HEK293T (cell line): ENCODE measurements around the gene ELP4.

Experiments used
- CTCF ChIA-PET: fragments of 350-600 bp; formaldehyde crosslinking; extraction: SDS; loops from one replicate; lab custom pipeline; 2021; ENCODE audit warnings: antibody characterized with exemption, inconsistent platforms; lab: Yijun Ruan, JAX
- POLR2A ChIA-PET: fragments of 350-600 bp; formaldehyde crosslinking; extraction: SDS; loops from one replicate; lab custom pipeline; 2020; ENCODE audit warnings: antibody characterized with exemption, inconsistent platforms; lab: Yijun Ruan, JAX
- DNase-seq: peaks from one replicate; pipeline ENCODE4 v3.0.0; 2012; ENCODE audit warnings: mixed read lengths; ENCODE audit errors: extremely low spot score
- ARNT ChIP-seq: fragments of 450-650 bp; IDR thresholded peaks from 2 replicates; pipeline ENCODE4 v1.6.1; 2017; ENCODE audit warnings: mild to moderate bottlenecking
- BHLHE40 ChIP-seq: fragments of 450-650 bp; IDR thresholded peaks from 2 replicates; pipeline ENCODE4 v1.6.1; 2016; ENCODE audit warnings: mild to moderate bottlenecking, moderate library complexity, borderline replicate concordance
- CTBP1 ChIP-seq: fragments of 450-650 bp; IDR thresholded peaks from 2 replicates; pipeline ENCODE4 v1.6.1; 2016; ENCODE audit warnings: borderline replicate concordance
- ELF4 ChIP-seq: fragments of 450-650 bp; IDR thresholded peaks from 2 replicates; pipeline ENCODE4 v1.6.1; 2017; ENCODE audit warnings: antibody characterized with exemption
- FOXA1 ChIP-seq: fragments of 450-650 bp; IDR thresholded peaks from 2 replicates; pipeline ENCODE4 v1.6.1; 2016; ENCODE audit warnings: mild to moderate bottlenecking
- FOXK2 ChIP-seq: fragments of 450-650 bp; IDR thresholded peaks from 2 replicates; pipeline ENCODE4 v1.6.1; 2016; ENCODE audit warnings: mild to moderate bottlenecking
- FOXM1 ChIP-seq: fragments of 450-650 bp; IDR thresholded peaks from 2 replicates; pipeline ENCODE4 v1.6.1; 2017; ENCODE audit warnings: mild to moderate bottlenecking, borderline replicate concordance
- HDGF ChIP-seq: fragments of 450-650 bp; IDR thresholded peaks from 2 replicates; pipeline ENCODE4 v1.6.1; 2017; ENCODE audit warnings: antibody characterized with exemption, borderline replicate concordance
- L3MBTL2 ChIP-seq: fragments of 450-650 bp; conservative IDR thresholded peaks from 2 replicates; pipeline ENCODE4 v1.6.1; 2016; ENCODE audit warnings: mild to moderate bottlenecking
- LEF1 ChIP-seq: fragments of 450-650 bp; IDR thresholded peaks from 2 replicates; pipeline ENCODE4 v1.6.1; 2017; ENCODE audit warnings: mild to moderate bottlenecking, borderline replicate concordance
- NFRKB ChIP-seq: fragments of 450-650 bp; IDR thresholded peaks from 2 replicates; pipeline ENCODE4 v1.6.1; 2016; ENCODE audit warnings: mild to moderate bottlenecking, moderate library complexity
- PKNOX1 ChIP-seq: fragments of 450-650 bp; IDR thresholded peaks from 2 replicates; pipeline ENCODE4 v1.6.1; 2016
- SP1 ChIP-seq: fragments of 450-650 bp; IDR thresholded peaks from 2 replicates; pipeline ENCODE4 v1.6.1; 2017
- SUZ12 ChIP-seq: fragments of 450-650 bp; IDR thresholded peaks from 2 replicates; pipeline ENCODE4 v1.6.1; 2016; ENCODE audit warnings: mild to moderate bottlenecking
- TARDBP ChIP-seq: fragments of 450-650 bp; IDR thresholded peaks from 2 replicates; pipeline ENCODE4 v1.6.1; 2016
- ZNF384 ChIP-seq: fragments of 450-650 bp; IDR thresholded peaks from 2 replicates; pipeline ENCODE4 v1.6.1; 2016

Gene ELP4

DNA sequence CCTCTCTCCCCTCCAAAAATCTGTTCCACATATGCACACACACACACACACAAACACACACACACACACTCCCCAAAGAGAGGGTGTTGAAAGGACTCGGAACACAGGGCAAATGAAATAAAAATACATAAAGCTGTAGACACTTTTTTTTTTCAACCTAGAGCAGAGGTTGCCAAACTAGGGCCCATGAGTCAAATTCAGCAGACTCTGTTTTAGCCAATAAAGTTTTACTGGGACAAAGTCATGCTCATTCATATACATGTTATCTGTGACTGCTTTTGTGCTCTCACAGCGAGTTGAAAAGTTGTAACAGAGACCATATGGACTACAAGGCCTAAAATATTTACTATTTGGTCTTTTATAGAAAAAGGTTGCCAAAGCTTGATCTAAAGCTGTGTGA is 9.0 kb upstream of the ELP4 start:
- CTCF ChIA-PET, result no interaction called here

GRCh38 chr11:31509051-31509428 is 527 bp upstream of the ELP4 start:
- POLR2A ChIA-PET, result interaction anchor here (0.8 kb wide), 1 partner anchor 32 kb away, joined by 4 read pairs; no protein-coding TSS in a partner anchor
- CTCF ChIA-PET, result interaction anchor here (0.7 kb wide), 1 partner anchor 435 kb away, joined by 4 read pairs; no protein-coding TSS in a partner anchor
- TF ChIP-seq FOXK2 (no peak), L3MBTL2 (no peak), ELF4 (no peak), FOXA1 (no peak), HDGF (no peak), ZNF384 (no peak), PKNOX1 (no peak), FOXM1 (no peak), TARDBP (no peak), SP1 (no peak), CTBP1 (no peak), SUZ12 (no peak), ARNT (no peak)
- DNase-seq, result no peak

More for the DNA sequence above, 9.0 kb upstream of the ELP4 start:
- POLR2A ChIA-PET, result no interaction called here
- no peak for TF ChIP-seq ARNT
- TF ChIP-seq HDGF, result no peak
- TF ChIP-seq FOXM1, result no peak
- no peak for TF ChIP-seq L3MBTL2
- TF ChIP-seq LEF1, result no peak
- TF ChIP-seq CTBP1, result no peak
- TF ChIP-seq SUZ12, result no peak
- no peak for TF ChIP-seq PKNOX1
- no peak for TF ChIP-seq FOXK2
- no peak for TF ChIP-seq ZNF384
- no peak for DNase-seq

DNA sequence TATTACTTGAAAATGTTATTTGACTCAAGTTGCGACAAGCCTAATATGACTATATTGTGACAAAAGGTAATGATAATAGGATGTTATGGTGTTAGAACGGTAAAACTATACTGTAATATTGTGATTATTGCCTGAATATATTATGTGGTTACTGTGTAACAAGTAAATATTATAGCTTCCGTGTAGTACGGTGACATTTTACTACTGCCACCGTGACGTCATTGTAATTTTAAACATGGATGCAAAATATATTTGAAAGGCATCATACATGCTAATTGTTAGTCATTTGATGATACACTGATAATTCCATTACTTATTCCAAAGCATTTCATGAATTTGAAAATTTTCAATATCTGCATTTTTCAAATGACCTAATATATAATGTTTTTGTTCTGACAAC is 2.5 kb downstream of the ELP4 start:
- no peak for DNase-seq
- no peak for TF ChIP-seq HDGF
- TF ChIP-seq ELF4, result no peak
- TF ChIP-seq LEF1, result no peak
- no peak for TF ChIP-seq PKNOX1
- ChIA-PET CTCF (no interaction called here), POLR2A (no interaction called here)

DNA sequence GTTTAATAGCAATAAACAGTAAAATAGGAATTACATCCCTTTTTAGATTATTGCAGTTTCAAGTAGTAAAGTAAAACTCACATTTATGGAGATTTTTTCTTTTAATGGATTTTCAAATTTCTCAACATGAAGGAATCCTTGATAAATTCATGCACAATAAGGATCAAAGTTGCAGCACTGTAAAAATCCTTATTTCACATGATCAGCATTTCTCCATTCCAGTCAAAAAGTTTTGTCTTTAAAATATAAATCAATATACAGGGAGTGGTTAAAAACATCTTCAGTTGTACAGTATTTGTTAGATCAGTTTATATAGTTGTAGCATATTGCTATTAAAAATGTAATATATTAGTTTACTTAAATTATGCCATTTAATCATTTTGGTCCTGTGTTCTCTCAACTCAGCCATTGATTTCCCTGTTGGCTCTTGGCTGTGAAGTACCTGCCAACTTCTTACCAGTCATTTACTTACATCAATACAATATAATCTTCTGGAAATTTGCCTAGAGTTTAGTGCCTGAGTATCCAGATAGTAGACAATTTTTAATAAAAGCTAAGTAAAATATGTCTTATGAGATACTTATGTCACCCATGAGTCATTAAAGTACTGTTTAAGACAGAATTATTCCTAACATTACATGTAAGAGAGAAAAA is 12.1 kb downstream of the ELP4 start:
- CTCF ChIA-PET, result interaction anchor here (0.7 kb wide), 1 partner anchor 257 kb away, joined by 3 read pairs; no protein-coding TSS in a partner anchor
- POLR2A ChIA-PET, result no interaction called here

GRCh38 chr11:31529189-31529588 is 19.6 kb downstream of the ELP4 start:
- TF ChIP-seq CTBP1 (no peak), FOXK2 (no peak), ZNF384 (no peak), ARNT (no peak), LEF1 (no peak), NFRKB (no peak), PKNOX1 (no peak), HDGF (no peak), BHLHE40 (no peak), TARDBP (no peak), ELF4 (no peak), SUZ12 (no peak), L3MBTL2 (no peak), FOXM1 (no peak), FOXA1 (no peak), SP1 (no peak)
- CTCF ChIA-PET, result no interaction called here
- POLR2A ChIA-PET, result no interaction called here
- no peak for DNase-seq

More for the DNA sequence above, 12.1 kb downstream of the ELP4 start:
- no peak for DNase-seq
- TF ChIP-seq ARNT (no peak), CTBP1 (no peak), SP1 (no peak), HDGF (no peak), L3MBTL2 (no peak), LEF1 (no peak), TARDBP (no peak), BHLHE40 (no peak), PKNOX1 (no peak), FOXM1 (no peak), FOXA1 (no peak), NFRKB (no peak), FOXK2 (no peak), ZNF384 (no peak), ELF4 (no peak), SUZ12 (no peak)
